Activated CD4-positive, alpha-beta T cell treated with anti-CD3 and anti-CD28 coated beads, Interleukin-2, Interleukin-4, amounts not matched to agents 100 ng/mL and 50 ng/mL, durations not matched to agents 16 hours and 8 hours (primary cell): ENCODE results near the gene ZBTB3.
A peak's percentile ranks its signal among the peaks of the same experiment; 100 is the strongest.
"Not testable (repeated sequence)": the region's sequence is repeated elsewhere in the genome, so short reads cannot be mapped to it uniquely, and the experiment has no call there.

ENCODE experiments used
- DNase-seq: peaks from one replicate; pipeline ENCODE4 v3.0.0-alpha.2; 2020; ENCODE audit warnings: low spot score

ZBTB3 gene

GRCh38 chr11:62716206-62716605, 37.8 kb downstream of the ZBTB3 start:
- DNase-seq, result no peak

GRCh38 chr11:62715150-62716130, 38.5 kb downstream of the ZBTB3 start:
- DNase-seq, result no peak

GRCh38 chr11:62713343-62713742, 40.6 kb downstream of the ZBTB3 start:
- no peak for DNase-seq

DNA sequence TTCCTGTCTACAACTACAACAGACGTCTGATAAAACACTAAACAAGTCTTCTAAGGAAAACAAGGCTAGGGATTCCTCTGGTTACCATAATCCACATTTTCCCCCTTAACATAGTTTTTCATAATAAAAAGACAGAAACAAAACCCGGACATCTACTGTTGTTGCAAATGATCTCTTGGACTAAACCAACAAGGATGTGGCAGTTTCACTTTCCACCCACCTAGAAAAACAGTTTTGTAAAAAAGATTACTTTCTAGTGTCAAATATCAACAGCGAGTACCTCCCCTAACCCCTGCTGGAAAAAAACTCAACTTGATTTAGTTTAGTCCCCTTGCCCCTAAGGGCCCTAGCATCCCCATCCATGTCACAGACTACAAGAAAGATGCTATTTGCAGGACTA, 41.1 kb downstream of the ZBTB3 start:
- no peak for DNase-seq

- DNase-seq, result no peak
These were observed 41.6 kb downstream of the ZBTB3 start for GRCh38 chr11:62712276-62712812.

- peak; percentile 25 for DNase-seq
These were observed 44.0 kb downstream of the ZBTB3 start for GRCh38 chr11:62710001-62710345.

DNA sequence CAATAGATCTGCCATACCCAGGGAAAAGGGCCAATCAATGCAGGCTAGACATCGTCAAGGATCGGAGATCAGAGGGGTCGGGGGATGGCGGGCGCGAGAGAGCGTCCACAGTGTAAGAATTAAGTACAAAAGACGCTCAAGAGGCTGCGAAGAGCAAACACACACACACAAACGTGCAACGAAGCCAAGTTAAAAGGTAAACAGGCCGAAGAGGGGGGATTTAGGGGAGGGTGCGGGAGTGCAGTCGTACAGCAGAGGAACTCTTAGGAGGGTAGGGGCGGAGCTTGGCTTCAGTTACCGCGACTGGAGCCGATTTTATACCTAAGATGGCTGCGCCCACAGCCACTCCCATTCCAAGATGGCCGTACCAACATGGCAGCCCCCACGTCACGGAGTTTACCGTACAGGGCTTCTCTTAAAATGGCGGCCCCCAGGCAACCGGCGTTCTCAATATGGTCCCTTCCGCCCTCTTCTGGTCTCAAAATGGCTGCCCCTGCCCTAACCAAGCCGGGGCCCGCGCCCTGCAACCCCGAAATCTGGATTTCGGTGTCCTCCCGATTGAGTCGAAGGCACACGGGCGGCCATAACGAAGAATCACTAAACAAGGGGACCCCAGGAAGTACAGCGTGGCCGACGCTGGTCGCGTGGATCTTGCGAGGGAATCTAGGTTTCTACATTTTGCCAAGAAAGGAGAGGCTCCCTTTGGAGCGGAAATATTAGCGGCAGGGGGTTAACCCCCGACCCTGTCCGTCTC, 44.5 kb downstream of the ZBTB3 start:
- peak; percentile 98 for DNase-seq

DNA sequence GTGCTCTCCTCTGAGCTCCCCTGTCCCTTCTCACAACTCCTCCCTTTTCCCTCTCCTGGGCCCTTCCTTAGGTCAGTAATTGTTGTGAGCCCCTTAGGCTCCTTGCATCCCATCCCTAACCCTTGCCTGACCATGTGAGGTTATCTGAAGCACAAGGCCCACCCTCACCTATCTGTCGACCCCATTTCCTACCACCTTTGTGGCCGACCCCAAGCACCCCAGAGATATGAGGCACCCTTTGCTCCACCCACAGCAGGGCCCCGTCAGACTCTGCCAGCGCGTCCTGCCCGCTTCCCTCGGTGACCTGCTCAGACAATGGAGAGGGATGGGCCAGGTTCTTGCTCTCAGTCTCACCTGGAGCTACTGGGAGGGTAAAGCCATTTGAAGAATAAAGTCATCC, 45.2 kb downstream of the ZBTB3 start:
- DNase-seq, result peak; percentile 24

DNA sequence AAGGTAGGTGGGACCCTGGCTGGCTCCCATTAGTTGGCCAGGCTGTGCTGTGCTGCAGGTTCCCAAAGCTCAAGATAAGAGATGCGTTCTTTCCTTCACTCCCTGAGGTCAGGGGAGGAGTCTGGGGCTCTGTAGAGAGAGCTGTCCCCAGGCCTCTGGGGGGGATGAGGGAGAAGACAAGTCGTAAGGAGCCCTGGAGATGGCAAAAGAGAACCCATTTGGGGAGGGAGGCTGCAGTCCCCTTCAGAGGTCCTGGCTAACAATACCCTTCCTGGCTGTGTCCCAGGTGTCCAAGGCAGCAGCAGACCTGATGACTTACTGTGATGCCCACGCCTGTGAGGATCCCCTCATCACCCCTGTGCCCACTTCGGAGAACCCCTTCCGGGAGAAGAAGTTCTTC, 45.6 kb downstream of the ZBTB3 start:
- no peak for DNase-seq

DNA sequence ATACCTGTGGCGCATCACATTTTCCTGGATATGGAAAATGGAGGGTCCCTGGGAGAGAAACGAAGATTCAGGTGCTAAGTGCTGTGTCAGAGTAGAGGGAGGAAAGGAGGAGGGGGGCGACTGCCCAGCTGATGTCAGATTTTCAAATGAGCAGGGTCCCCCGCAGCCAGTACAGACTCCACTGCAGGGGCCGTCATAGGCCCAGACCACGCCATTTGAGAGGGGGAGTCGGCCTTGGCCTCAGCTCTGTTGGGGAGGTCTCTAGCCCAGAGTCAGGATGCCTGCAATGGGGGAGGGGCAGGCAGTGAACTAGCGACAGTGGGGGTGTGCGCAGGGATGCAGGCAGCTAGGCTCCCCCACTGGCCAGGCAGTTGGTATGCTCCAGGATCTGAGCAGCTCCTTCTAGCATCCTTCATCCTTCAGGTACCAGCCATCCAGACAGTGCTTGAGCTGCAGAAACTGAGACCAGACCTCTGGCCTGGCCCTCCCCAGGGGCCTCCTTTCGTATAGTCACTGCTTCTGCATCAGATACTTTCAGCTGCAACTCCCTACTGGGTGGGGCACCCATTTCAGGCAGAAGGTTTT, 46.6 kb downstream of the ZBTB3 start, which contains the start of the genes BSCL2 and GNG3:
Gene BSCL2, minus strand, starts transcription at position 148 of the 585 bp plus-strand sequence. CDS start 229 bp downstream, outside the sequence.
Gene GNG3, plus strand, starts transcription at position 400 of the 585 bp plus-strand sequence. CDS start 620 bp downstream, outside the sequence.
- DNase-seq, result no peak

DNA sequence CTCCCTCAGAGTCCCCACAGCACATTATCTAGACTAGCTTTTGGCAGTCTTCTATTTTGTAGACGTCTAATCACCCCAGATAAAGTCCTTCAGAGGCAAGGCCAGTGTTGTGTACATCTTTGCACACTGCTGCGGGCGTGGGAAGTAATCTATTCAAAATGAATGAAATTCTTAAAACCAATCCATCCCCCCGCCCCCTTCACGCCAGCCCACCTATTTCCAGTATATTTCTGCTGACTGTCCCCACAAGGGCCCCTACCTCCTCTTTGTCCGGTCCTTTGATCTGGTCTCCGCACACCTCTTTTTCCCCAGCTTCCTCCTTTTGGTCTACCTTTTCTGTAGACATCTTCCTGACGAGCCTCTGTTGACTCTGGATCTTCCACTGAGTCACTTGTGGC, 47.1 kb downstream of the ZBTB3 start:
- no peak for DNase-seq

- peak; percentile 95 for DNase-seq
These were observed 47.8 kb downstream of the ZBTB3 start for GRCh38 chr11:62705880-62706849.

DNA sequence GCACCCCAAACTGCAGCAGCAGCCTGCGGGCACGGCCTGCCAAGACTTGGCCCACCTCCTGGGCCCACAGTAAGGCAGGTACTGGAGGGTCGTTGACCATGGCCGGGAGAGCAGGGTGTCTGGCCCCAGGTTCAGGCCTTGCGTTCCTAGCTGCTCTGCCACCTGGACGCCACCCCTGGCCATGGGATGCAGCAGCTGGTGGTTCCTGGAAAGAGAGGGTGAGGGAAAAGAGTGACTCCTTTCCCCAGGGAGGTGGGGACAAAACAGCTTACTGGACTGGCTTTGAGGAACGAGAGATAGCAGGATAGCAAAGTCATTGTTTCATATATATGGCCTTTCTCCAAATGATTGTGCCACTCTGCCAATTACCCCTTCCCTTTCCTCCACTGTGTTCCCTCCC, 48.5 kb downstream of the ZBTB3 start:
- no peak for DNase-seq

DNA sequence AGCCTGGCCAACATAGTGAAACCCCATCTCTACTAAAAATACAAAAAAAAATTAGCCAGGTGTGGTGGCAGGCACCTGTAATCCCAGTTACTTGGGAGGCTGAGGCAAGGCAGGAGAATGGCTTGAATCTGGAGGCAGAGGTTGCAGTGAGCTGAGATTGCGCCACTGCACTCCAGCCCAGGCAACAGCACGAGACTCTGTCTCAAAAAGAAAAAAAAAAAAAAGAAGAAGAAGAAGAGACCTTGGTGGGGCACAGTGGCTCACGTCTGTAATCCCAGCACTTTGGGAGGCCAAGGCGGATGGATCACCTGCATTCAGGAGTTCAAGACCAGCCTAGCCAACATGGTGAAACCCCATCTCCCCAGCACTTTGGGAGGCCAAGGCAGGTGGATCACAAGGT, 50.0 kb downstream of the ZBTB3 start:
- DNase-seq, result not testable (repeated sequence)

GRCh38 chr11:62702246-62702645, 51.7 kb downstream of the ZBTB3 start:
- DNase-seq, result peak; percentile 55
